NCI-H1048 (cell line): ENCODE measurements around the gene RASD1.

Experiments
- DNase-seq: peaks from one replicate; lab custom pipeline; 2025; lab: John Stamatoyannopoulos, UW

The RASD1 gene

GRCh38 chr17:17510456-17511292 lies 14.5 kb upstream of the RASD1 start:
- no peak for DNase-seq

DNA sequence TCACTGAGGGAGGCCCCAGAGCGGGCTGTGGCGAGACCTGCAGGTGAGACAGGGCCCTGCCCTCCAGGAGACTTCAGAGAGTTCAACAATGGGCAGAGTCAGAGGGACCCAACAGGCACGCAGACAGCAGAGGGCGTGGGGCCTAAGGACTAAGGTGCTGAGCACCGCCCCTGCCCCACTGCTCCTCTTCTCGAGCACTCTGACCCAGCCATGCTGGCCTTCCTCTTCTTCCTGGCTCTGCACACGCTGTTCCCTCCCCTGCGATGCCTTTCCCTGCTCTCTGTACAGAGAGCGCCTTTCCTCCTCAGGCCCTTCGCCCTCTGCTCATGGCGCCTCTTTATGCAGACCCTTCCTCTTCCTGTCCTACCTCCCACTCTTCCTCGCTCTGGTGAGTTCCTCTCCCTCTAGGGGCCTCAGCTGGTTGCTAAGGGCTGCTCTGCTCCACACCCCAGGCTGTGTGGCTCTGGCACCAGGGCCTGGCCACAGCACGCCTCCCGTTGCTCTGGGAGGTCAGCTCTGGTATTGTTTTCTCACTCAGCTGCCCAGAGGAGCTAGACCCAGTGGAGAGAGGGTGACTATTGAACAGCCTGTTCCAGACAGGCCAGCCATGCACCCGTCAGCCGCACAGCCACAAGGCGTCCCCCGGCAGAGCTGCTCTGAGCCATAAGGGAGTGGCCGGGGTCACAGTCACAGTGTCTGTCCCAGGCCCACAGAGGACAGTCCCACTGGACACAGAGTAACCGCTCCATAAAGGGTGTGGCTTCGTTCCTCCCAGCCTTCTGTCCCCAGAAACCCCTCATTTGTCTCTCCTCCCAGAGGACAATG lies 13.6 kb upstream of the RASD1 start:
- DNase-seq, result no peak

- DNase-seq, result no peak
Observed at GRCh38 chr17:17508646-17509591, 12.7 kb upstream of the RASD1 start.

DNA sequence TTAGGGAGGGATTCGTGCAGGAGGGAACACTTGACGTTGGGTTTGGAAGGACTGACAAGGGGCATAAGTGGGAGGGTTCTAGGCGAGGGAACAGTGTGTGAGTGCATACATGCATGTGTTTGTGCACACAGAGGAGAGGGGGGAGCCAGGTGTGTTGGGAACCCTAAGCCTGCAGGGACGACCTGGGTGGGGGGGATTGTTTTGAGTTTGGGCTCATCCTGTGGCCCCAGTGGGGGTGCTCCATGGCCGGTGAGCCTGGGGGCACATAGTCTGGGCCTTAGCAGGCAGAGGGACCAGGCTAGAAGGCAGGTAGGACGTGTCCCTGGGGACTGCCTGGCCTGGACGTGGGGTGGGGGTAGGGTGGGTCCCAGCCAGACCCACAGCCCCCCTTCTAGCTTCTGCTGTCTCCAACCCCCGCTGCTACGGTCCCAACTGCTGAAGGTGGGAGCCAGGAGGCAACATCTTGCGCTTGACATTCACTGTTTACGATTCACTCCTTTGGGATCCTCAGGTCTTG lies 11.9 kb upstream of the RASD1 start:
- no peak for DNase-seq

- DNase-seq, result no peak
Observed at GRCh38 chr17:17507465-17508011, 11.3 kb upstream of the RASD1 start.

- DNase-seq, result no peak
Observed at GRCh38 chr17:17506893-17507464, 10.8 kb upstream of the RASD1 start.

DNA sequence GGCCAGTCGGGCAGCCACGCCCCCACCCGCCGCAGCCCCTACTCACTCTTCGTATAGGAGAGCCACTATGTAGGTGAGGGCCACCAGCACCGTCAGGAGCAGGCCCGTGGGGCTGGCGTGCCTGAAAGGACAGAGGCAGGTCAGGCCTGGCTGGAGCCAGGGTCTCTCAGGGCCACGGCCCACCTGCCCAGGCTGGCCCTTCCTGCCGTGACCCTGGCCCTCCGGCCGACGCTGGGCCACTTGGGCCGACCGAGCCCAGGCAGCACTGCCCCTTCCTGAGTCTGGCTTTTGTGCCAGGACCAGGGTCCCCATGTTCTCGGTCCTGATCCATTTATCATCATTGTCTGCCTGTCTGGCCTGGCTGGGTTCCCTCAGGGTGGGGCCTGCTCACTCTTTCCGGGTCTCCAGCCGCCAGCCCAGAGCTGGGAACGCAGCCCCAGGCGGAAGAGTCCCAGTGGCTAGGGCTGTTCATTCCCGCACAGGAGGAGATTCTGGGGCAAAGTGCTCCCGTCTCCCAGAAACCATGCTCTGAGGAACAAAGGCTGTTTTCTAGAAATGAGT lies 10.1 kb upstream of the RASD1 start:
- DNase-seq, result no peak

- DNase-seq, result no peak
Observed at GRCh38 chr17:17505610-17506171, 9.5 kb upstream of the RASD1 start.

DNA sequence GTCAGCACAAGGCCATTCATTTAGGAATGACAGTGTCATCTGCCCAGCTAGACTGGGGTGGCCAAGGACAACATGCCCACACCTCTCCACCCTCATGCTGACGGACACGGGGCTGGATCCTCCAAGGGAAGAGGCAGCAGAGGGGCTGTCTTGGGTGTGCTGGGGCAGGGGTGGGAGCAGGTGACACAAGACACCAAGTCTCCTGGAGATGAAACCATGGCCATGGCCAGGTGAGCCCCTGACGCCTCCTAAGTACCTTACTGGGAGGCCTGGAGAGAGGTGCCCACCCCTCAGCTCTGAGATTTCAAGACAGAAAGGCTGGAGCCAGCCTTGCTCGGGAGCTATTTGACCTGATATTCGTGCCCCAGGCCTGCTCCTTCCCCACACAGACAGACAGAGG lies 9.0 kb upstream of the RASD1 start:
- no peak for DNase-seq

DNA sequence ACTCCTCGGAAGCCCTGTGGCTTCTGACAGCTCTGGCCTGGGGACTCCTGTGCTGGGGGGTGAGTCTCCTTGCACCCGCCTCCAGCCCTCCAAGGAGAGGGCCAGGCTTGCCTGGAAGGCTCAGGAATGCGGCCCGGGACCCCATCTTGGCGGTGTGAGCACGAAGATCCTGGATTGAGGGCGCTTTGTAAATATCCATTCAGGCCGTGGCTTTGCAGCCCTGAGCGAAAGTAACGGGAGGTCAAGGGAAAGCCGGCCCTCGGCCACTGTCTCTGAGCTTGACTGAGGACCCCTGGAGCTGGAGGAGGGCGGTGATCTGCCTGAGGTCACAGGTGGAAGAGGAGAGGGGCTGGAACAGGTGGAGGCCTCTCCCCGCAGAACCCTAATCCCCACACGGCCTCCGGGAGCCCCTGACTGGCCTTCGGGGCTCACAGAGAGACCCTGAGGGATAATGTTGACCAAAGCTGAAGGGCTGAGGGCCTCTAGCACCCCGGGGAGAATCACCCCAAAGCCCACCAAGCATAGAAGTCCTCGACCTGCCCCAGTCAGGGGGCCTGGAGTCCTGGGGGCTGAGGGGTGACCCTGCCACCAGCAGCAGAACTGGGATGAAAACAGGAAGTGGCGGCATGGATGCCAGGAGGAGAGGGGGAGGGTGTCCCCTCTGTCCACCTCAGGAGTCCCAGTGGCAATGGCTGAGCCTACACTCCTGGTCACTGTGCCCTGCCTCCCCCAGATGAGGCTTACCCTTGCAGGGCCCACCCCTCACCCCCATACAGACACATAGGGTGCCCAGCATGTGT lies 8.3 kb upstream of the RASD1 start:
- no peak for DNase-seq

DNA sequence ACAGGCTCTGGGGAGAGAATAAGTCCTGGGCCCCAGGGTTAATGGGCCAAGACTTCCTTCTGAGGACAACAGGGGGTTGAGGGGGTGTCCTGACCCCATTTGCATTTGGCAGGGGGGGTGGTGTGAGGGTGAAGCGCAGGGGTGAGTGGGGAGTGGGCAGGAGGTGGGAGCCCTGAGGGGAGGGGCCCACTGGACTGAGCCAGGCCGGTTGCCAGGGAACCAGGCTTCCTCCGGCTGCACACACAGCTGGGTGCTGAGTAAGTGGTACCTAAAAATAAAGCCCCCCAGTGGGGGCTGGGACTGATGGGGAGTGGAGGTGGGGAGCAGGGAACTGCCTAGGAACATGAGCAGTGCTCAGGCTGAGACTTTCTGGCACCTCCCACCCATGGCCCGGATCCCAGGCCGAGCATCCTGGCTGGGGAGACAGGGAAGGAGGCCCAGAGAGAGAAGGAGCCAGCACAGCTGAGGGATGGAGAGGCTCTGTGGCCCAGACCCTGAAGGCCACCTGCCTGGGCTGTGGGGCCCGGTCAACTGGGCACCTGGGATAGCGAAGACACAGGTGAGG lies 7.5 kb upstream of the RASD1 start:
- DNase-seq, result no peak

- DNase-seq, result no peak
Observed at GRCh38 chr17:17502741-17503565, 6.8 kb upstream of the RASD1 start.

GRCh38 chr17:17500999-17501605 lies 4.9 kb upstream of the RASD1 start:
- DNase-seq, result no peak

GRCh38 chr17:17499402-17500145 lies 3.4 kb upstream of the RASD1 start:
- no peak for DNase-seq

DNA sequence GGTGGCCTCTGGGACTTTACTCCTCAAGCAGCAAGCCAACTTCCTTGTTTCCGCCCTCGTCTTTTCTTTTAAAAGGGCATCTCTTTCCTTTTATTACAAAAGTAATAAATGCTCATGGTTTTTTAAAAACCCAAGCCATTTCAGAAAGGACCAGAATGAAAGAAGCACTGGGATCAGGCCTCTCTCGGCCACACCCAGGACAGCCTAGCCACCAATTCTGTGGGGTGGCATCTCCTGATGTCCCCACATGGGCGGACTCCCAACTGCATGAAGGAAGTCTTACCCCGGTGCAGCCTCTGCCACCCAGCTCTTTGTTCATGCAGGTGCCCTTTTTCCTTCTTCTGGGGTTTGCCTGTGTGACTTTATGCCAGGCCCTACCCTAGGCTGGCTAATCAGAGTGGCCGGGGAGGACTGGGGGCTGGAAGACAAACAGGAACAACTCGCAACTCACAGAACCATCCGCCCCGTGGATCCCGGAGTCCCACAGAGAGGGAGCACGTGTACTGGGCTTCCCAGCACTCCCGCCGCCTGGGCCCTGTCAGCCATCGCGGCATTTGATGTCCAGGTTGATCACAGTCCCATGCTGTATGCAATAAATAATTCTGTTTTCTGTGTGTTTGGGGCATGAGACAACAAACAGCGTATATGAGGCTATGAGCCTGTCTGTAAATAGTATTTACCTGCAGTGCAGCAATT lies 2.6 kb upstream of the RASD1 start:
- no peak for DNase-seq

DNA sequence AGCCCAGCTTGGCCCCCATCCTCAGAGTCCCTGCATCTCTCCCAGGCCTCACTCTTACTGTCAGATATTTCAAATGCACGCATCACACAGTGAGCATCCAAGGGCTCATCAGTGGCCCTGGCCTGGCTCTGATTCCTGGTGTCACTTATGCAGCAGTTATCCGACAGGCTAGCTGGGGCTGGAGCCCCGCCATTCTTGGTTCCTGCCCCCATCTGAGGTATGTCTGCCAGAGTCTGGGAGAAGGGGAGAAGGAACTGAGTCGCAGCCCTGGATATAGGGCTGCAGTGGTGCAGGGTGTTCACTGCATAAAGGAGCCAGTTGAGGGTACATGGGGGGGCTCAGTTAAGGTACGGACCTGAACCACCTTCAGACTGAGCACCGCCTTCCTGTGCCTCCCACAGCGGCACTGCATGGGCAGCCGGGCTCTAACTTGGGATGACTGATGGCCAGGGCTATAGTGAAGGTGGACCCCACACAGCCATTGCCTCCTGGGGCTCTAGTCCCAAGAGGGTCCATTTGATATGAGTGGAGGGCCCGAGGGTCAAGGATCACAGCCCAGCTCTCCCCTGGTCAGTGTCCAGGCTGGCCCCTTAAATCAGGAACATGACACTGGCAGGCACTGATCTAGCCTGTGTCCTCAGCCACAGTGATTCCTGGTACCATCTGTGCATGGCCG lies 1.8 kb upstream of the RASD1 start:
- DNase-seq, result no peak
